Mesendoderm (in vitro differentiated cells): ENCODE results near the gene HES5.
A peak's percentile ranks its signal among the peaks of the same experiment; 100 is the strongest.

Experiments
- DNase-seq: peaks from one replicate; pipeline ENCODE4 v3.0.0; 2013
- H2AK5ac ChIP-seq: 2 replicates; pipeline ENCODE4 v1.6.1; 2013; ENCODE audit warnings: low read length, inconsistent platforms
- H2BK120ac ChIP-seq: 2 replicates; pipeline ENCODE4 v1.6.1; 2013; ENCODE audit warnings: low read depth, mild to moderate bottlenecking, low read length, moderate library complexity, mixed read lengths
- H2BK15ac ChIP-seq: replicated peaks from 2 replicates; pipeline ENCODE4 v1.6.1; 2013; ENCODE audit warnings: low read depth, mild to moderate bottlenecking, moderate library complexity
- H2BK5ac ChIP-seq: 2 replicates; pipeline ENCODE4 v1.6.1; 2013; ENCODE audit warnings: low read length, inconsistent platforms
- H3K18ac ChIP-seq: 2 replicates; pipeline ENCODE4 v1.6.1; 2013; ENCODE audit warnings: mild to moderate bottlenecking, low read length, mixed read lengths
- H3K23ac ChIP-seq: one replicate; pipeline ENCODE4 v1.6.1; 2013; ENCODE audit warnings: low read length
- H3K27ac ChIP-seq: 2 replicates; pipeline ENCODE4 v1.5.1; 2013; ENCODE audit warnings: low read depth, mild to moderate bottlenecking, inconsistent platforms, low read length, moderate library complexity
- H3K27me3 ChIP-seq: 2 replicates; pipeline ENCODE4 v1.6.1; 2013; ENCODE audit warnings: low read length, control low read depth, mild to moderate bottlenecking, inconsistent platforms; ENCODE audit not compliant: insufficient read depth, poor library complexity
- H3K36me3 ChIP-seq: 2 replicates; pipeline ENCODE4 v1.6.1; 2013; ENCODE audit warnings: low read length, inconsistent platforms; ENCODE audit not compliant: control insufficient read depth, insufficient read depth
- H3K4ac ChIP-seq: one replicate; pipeline ENCODE4 v1.6.1; 2013; ENCODE audit warnings: low read depth, mild to moderate bottlenecking, low read length, moderate library complexity
- H3K4me1 ChIP-seq: 2 replicates; pipeline ENCODE4 v1.6.1; 2013; ENCODE audit warnings: low read depth, low read length, inconsistent platforms; ENCODE audit not compliant: control insufficient read depth
- H3K4me2 ChIP-seq: 2 replicates; pipeline ENCODE4 v1.6.1; 2013; ENCODE audit warnings: low read length
- H3K4me3 ChIP-seq: 2 replicates; pipeline ENCODE4 v1.5.1; 2013; ENCODE audit warnings: mild to moderate bottlenecking, low read length
- H3K56ac ChIP-seq: one replicate; pipeline ENCODE4 v1.6.1; 2013; ENCODE audit warnings: low read length
- H3K79me1 ChIP-seq: 2 replicates; pipeline ENCODE4 v1.6.1; 2013; ENCODE audit warnings: low read length, inconsistent platforms
- H3K79me2 ChIP-seq: 2 replicates; pipeline ENCODE4 v1.6.1; 2013; ENCODE audit warnings: mild to moderate bottlenecking, low read length; ENCODE audit not compliant: control insufficient read depth, insufficient read depth
- H3K9ac ChIP-seq: 2 replicates; pipeline ENCODE4 v1.6.1; 2013; ENCODE audit warnings: low read length, inconsistent platforms
- H4K5ac ChIP-seq: one replicate; pipeline ENCODE4 v1.6.1; 2013; ENCODE audit warnings: low read length
- H4K8ac ChIP-seq: one replicate; pipeline ENCODE4 v1.6.1; 2013; ENCODE audit warnings: low read depth, mild to moderate bottlenecking, control low read depth, low read length, moderate library complexity
- WGBS: extraction: QIAGEN DNeasy Blood & Tissue Kit; methylation state at CpG from one replicate; pipeline ENCODE4 v1.1.7; 2013; ENCODE audit warnings: low lambda C conversion rate, missing lambda C conversion rate; ENCODE audit not compliant: insufficient coverage; ENCODE audit errors: extremely low coverage; 5-methylcytosine and 5-hydroxymethylcytosine counted together

Gene HES5

GRCh38 chr1:2558420-2558819 is 28.4 kb upstream of the HES5 start:
- H4K5ac ChIP-seq: no peak overlapping the region
- no peak overlapping the region for H3K27ac ChIP-seq
- H2BK5ac ChIP-seq: no peak overlapping the region
- H3K4me3 ChIP-seq: no peak overlapping the region
- no peaks in the 10 kb centered on the region for H3K79me2 ChIP-seq
- H3K4me1 ChIP-seq: no peaks in the 10 kb centered on the region
- H3K9ac ChIP-seq: no peak overlapping the region
- no peak overlapping the region for H3K18ac ChIP-seq
- no peak overlapping the region for H3K56ac ChIP-seq
- H3K79me1 ChIP-seq: no peaks in the 10 kb centered on the region
- H3K27me3 ChIP-seq: no peaks in the 10 kb centered on the region
- H3K4me2 ChIP-seq: no peak overlapping the region
- H2BK15ac ChIP-seq: no peak overlapping the region
- DNase-seq: no peak
- H2AK5ac ChIP-seq: no peak overlapping the region
- H2BK120ac ChIP-seq: no peak overlapping the region
- H3K23ac ChIP-seq: no peak overlapping the region
- H4K8ac ChIP-seq: no peak overlapping the region
- H3K4ac ChIP-seq: no peak overlapping the region
- whole genome bisulfite sequencing: no CpG with 5 or more reads among the region's 12 CpGs
- H3K36me3 ChIP-seq: no peaks in the 10 kb centered on the region

- Histone ChIP-seq H3K79me1 (no peaks in the 10 kb centered on the region), H4K5ac (no peak overlapping the region), H3K4me1 (no peaks in the 10 kb centered on the region), H3K4ac (no peak overlapping the region), H2BK15ac (no peak overlapping the region), H3K4me3 (no peak overlapping the region), H3K56ac (no peak overlapping the region), H2BK5ac (no peak overlapping the region), H3K27ac (no peak overlapping the region), H2AK5ac (no peak overlapping the region), H3K18ac (no peak overlapping the region), H3K23ac (no peak overlapping the region), H3K4me2 (no peak overlapping the region), H4K8ac (no peak overlapping the region), H3K9ac (no peak overlapping the region), H2BK120ac (no peak overlapping the region), H3K79me2 (no peaks in the 10 kb centered on the region), H3K36me3 (no peaks in the 10 kb centered on the region), H3K27me3 (no peaks in the 10 kb centered on the region)
- no peak for DNase-seq
- no CpG with 5 or more reads among the region's 30 CpGs for WGBS
These were observed 27.7 kb upstream of the HES5 start for GRCh38 chr1:2557482-2558400.

GRCh38 chr1:2556678-2557481 is 26.8 kb upstream of the HES5 start:
- Histone ChIP-seq H2BK5ac (no peak overlapping the region), H2AK5ac (no peak overlapping the region), H3K18ac (no peak overlapping the region), H3K27me3 (no peaks in the 10 kb centered on the region), H3K4me3 (no peak overlapping the region), H3K56ac (no peak overlapping the region), H3K4me1 (no peaks in the 10 kb centered on the region), H3K27ac (no peak overlapping the region), H4K8ac (no peak overlapping the region), H3K9ac (no peak overlapping the region), H4K5ac (no peak overlapping the region), H3K36me3 (no peaks in the 10 kb centered on the region), H3K23ac (no peak overlapping the region), H2BK120ac (no peak overlapping the region), H3K79me1 (no peaks in the 10 kb centered on the region), H3K4me2 (no peak overlapping the region), H3K79me2 (no peaks in the 10 kb centered on the region), H3K4ac (no peak overlapping the region), H2BK15ac (no peak overlapping the region)
- WGBS: no CpG with 5 or more reads among the region's 24 CpGs
- no peak for DNase-seq

- H4K8ac ChIP-seq: no peak within 1 kb of the TSS
- no peak within 1 kb of the TSS for H3K4me2 ChIP-seq
- H2BK5ac ChIP-seq: no peak within 1 kb of the TSS
- no peak within 1 kb of the TSS for H3K4me3 ChIP-seq
- H3K56ac ChIP-seq: peak within 1 kb of the TSS; percentile 15
- H3K18ac ChIP-seq: no peak within 1 kb of the TSS
- WGBS: no CpG with 5 or more reads among the region's 16 CpGs
- no peak within 1 kb of the TSS for H3K23ac ChIP-seq
- H3K4ac ChIP-seq: no peak within 1 kb of the TSS
- H3K79me1 ChIP-seq: no peaks in the 10 kb centered on the region
- no peaks in the 10 kb centered on the region for H3K27me3 ChIP-seq
- no peak for DNase-seq
- no peak within 1 kb of the TSS for H2BK120ac ChIP-seq
- H2BK15ac ChIP-seq: no peak within 1 kb of the TSS
- no peak within 1 kb of the TSS for H4K5ac ChIP-seq
- no peak within 1 kb of the TSS for H3K9ac ChIP-seq
- no peaks in the 10 kb centered on the region for H3K79me2 ChIP-seq
- H3K27ac ChIP-seq: no peak within 1 kb of the TSS
- no peaks in the 10 kb centered on the region for H3K36me3 ChIP-seq
- no peak within 1 kb of the TSS for H2AK5ac ChIP-seq
- H3K4me1 ChIP-seq: no peaks in the 10 kb centered on the region
These were observed 26.2 kb upstream of the HES5 start, which contains the start of gene TNFRSF14 for GRCh38 chr1:2556277-2556677. TNFRSF14 (plus strand) TSS chr1:2556371; CDS start chr1:2556665, 294 bp downstream.

- no peaks in the 10 kb centered on the region for H3K4me1 ChIP-seq
- no peak overlapping the region for H3K27ac ChIP-seq
- DNase-seq: no peak
- H3K18ac ChIP-seq: no peak overlapping the region
- H3K23ac ChIP-seq: no peak overlapping the region
- H3K79me1 ChIP-seq: no peaks in the 10 kb centered on the region
- H2BK5ac ChIP-seq: no peak overlapping the region
- no peak overlapping the region for H3K9ac ChIP-seq
- peak overlapping the region; percentile 15 for H3K56ac ChIP-seq
- H4K8ac ChIP-seq: no peak overlapping the region
- no CpG with 5 or more reads among the region's 26 CpGs for WGBS
- H2BK120ac ChIP-seq: no peak overlapping the region
- no peak overlapping the region for H3K4ac ChIP-seq
- H2AK5ac ChIP-seq: no peak overlapping the region
- no peaks in the 10 kb centered on the region for H3K79me2 ChIP-seq
- no peaks in the 10 kb centered on the region for H3K36me3 ChIP-seq
- H3K4me3 ChIP-seq: no peak overlapping the region
- no peak overlapping the region for H3K4me2 ChIP-seq
- no peak overlapping the region for H4K5ac ChIP-seq
- no peaks in the 10 kb centered on the region for H3K27me3 ChIP-seq
- no peak overlapping the region for H2BK15ac ChIP-seq
These were observed 25.7 kb upstream of the HES5 start for GRCh38 chr1:2555634-2556276.
